HFFc6 (cell line): ENCODE measurements around the gene CCDC12. TPM values are rescaled to one million over a fixed set of nuclear protein-coding genes. Genes with fewer than 3 reads are reported as not detected.

Experiments used
- DNase-seq: peaks from one replicate; pipeline ENCODE4 v3.0.0-alpha.2; 2018
- H3K27ac Mint-ChIP-seq: 2 replicates; pipeline ENCODE4 v1.8.0; 2020; ENCODE audit warnings: mild to moderate bottlenecking, mixed read lengths
- H3K27me3 Mint-ChIP-seq: 2 replicates; pipeline ENCODE4 v1.8.0; 2021; ENCODE audit warnings: mild to moderate bottlenecking, moderate library complexity, mixed read lengths; ENCODE audit not compliant: insufficient read depth
- H3K36me3 Mint-ChIP-seq: 2 replicates; pipeline ENCODE4 v1.8.0; 2021; ENCODE audit warnings: low read depth, mixed read lengths
- H3K4me1 Mint-ChIP-seq: 2 replicates; pipeline ENCODE4 v1.8.0; 2020; ENCODE audit warnings: low read depth, mixed read lengths
- H3K4me3 Mint-ChIP-seq: 2 replicates; pipeline ENCODE4 v1.8.0; 2020; ENCODE audit warnings: mild to moderate bottlenecking, moderate library complexity, mixed read lengths
- H3K9me3 Mint-ChIP-seq: 2 replicates; pipeline ENCODE4 v1.8.0; 2020; ENCODE audit warnings: mild to moderate bottlenecking, mixed read lengths
- total RNA-seq, 6 experiments: library from RNA; stranded (reverse); fragmentation: NEBNext Ultra II Directional; extraction: Animal tissue kit (Norgen Biotek cat#: 25700); gene quantifications; 2 replicates in 1 of 6; 3 replicates in 5 of 6; pipeline ENCODE4 v1.2.3, GENCODE V29; 2021
- TF ChIP-seq, protein P1 (sequence below): fragments of 200-600 bp; sonication (generic); IDR thresholded peaks from 2 replicates; pipeline ENCODE4 v1.5.0; 2021; ENCODE audit warnings: antibody characterized with exemption, mild to moderate bottlenecking

Gene CCDC12
- total RNA-seq, 6 experiments from 2014 or later: 21.3 to 27.9 (median 27.2) TPM

DNA sequence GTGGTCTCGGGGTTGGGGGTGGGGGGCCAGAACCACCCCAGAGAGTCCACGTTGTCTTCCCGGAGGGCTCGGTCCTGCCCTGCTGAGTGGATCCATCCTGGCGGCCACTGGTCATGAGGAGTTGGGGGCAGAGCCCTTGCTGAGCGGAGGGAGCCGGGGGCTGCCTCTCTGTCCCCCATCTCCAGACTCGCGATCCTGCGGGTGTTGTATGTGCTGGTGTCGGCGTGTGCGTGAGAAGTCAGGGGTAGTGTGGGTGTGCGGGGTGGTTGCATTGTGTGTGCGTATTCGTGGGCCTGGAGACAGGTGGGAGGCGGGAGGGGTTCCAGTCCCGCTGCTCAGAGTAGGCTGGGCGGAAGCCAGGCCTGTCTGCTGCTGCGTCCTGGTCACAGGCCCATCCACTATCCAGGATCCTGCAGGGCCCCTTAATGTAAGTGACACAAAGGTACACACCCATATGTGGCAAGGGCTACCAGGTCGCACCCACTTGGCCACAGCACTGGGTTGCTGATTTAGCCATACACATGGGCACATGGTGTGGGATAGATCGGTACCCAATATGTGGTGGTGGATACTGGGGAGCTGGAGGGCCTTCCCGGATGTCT lies 33.7 kb upstream of the CCDC12 start:
- peaks cover 13% of the 10 kb centered on the region for H3K27me3 Mint-ChIP-seq
- no peaks in the 10 kb centered on the region for H3K9me3 Mint-ChIP-seq
- TF ChIP-seq, protein P1, sequence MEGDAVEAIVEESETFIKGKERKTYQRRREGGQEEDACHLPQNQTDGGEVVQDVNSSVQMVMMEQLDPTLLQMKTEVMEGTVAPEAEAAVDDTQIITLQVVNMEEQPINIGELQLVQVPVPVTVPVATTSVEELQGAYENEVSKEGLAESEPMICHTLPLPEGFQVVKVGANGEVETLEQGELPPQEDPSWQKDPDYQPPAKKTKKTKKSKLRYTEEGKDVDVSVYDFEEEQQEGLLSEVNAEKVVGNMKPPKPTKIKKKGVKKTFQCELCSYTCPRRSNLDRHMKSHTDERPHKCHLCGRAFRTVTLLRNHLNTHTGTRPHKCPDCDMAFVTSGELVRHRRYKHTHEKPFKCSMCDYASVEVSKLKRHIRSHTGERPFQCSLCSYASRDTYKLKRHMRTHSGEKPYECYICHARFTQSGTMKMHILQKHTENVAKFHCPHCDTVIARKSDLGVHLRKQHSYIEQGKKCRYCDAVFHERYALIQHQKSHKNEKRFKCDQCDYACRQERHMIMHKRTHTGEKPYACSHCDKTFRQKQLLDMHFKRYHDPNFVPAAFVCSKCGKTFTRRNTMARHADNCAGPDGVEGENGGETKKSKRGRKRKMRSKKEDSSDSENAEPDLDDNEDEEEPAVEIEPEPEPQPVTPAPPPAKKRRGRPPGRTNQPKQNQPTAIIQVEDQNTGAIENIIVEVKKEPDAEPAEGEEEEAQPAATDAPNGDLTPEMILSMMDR: no peak
- peak overlapping the region; percentile 75 for H3K4me3 Mint-ChIP-seq
- peak overlapping the region; percentile 84 for H3K27ac Mint-ChIP-seq
- peaks cover 2% of the 10 kb centered on the region; the same call in 1 of the 2 replicates for H3K4me1 Mint-ChIP-seq
- DNase-seq: no peak
- H3K36me3 Mint-ChIP-seq: peaks cover 10% of the 10 kb centered on the region; the same call in 1 of the 2 replicates

DNA sequence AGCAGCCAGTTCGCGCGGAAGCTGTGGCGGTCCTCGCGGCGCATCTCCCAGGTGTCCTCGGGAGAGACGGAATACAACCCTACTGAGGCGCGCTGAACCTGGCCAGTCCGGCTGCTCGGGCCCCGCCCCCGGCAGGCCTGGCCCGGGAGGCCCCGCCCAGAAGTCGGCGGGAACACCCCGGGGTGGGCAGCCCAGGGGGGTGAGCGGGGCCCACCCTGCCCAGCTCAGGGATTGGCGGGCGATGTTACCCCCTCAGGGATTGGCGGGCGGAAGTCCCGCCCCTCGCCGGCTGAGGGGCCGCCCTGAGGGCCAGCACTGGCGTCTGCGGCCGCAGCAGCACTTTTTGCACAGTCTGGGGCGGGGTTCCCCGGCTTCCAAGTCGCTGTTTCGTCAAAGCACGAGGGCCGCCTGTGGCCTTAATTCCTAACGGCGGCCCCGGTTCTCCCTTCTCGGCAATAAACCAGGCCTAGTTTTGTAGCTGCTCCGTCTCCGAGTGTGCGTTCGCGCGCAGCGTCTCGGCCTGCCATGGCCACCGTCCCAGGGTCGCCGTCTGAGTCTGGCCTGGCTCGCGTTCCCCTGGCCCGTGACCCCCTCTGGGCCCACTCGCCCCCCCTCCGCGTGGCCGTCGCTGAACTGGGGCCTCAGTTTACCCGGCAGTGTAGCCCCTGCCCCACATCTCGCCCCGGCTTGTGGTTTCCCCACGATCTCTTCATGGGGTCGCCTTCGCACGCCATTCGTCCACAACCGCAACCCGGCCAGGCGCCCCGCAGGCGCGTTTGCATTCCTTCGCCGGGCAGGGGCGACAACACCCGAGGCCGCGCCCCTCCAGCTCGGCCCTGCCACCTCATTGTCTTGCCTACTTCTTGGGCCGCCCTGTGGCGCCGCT lies 32.9 kb upstream of the CCDC12 start:
- Mint-ChIP-seq H3K4me1 (no peaks in the 10 kb centered on the region), H3K27ac (peak overlapping the region; percentile 84), H3K9me3 (no peaks in the 10 kb centered on the region), H3K4me3 (peak overlapping the region; percentile 75), H3K27me3 (peaks cover 13% of the 10 kb centered on the region), H3K36me3 (0 out of 2 replicates have a peak, but pooled peaks cover 9% of the 10 kb centered on the region)
- peak; percentile 81 for DNase-seq
- TF ChIP-seq, protein P1: peak; percentile 11; the same call in 1 of the 2 replicates

DNA sequence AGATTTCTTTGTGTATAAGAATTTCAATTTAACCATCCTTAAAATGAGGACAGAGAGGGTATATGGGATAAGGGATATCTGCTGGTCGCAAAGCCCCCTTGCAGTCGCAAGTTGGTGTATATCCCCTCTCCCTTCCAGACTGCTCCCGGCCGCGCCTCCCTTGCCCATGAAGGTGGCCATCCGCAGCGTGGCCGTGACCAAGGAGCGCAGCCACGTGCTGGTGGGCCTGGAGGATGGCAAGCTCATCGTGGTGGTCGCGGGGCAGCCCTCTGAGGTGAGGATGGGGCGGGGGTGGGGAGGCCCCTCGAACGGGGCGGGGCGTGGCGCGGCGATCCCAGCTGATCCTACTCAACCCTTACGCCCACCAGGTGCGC lies 32.3 kb upstream of the CCDC12 start:
- Mint-ChIP-seq H3K36me3 (0 out of 2 replicates have a peak, but pooled peaks cover 3% of the 10 kb centered on the region), H3K9me3 (no peaks in the 10 kb centered on the region), H3K4me3 (peak overlapping the region; percentile 51; the same call in 1 of the 2 replicates), H3K4me1 (no peaks in the 10 kb centered on the region), H3K27me3 (peaks cover 12% of the 10 kb centered on the region), H3K27ac (no peak overlapping the region)
- no peak for DNase-seq
- TF ChIP-seq, protein P1: no peak

DNA sequence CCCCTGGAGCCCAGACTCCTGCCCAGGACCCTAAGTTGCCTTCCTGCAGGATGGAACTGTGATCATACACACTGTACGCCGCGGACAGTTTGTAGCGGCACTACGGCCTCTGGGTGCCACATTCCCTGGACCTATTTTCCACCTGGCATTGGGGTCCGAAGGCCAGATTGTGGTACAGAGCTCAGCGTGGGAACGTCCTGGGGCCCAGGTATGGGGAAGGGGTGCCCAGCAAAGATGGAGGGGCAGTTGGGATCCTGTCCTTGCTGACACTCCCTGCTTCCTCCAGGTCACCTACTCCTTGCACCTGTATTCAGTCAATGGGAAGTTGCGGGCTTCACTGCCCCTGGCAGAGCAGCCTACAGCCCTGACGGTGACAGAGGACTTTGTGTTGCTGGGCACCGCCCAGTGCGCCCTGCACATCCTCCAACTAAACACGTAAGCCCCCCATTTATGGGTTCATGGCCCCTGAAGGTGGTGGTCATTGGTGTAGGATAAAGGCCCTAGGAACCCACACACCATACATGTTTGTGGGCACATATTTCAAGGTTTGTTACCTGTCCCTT lies 31.8 kb upstream of the CCDC12 start:
- Mint-ChIP-seq H3K9me3 (no peaks in the 10 kb centered on the region), H3K4me1 (no peaks in the 10 kb centered on the region), H3K4me3 (peak overlapping the region; percentile 51; the same call in 1 of the 2 replicates), H3K36me3 (no peaks in the 10 kb centered on the region), H3K27me3 (peaks cover 9% of the 10 kb centered on the region), H3K27ac (no peak overlapping the region)
- no peak for DNase-seq
- TF ChIP-seq, protein P1: no peak

DNA sequence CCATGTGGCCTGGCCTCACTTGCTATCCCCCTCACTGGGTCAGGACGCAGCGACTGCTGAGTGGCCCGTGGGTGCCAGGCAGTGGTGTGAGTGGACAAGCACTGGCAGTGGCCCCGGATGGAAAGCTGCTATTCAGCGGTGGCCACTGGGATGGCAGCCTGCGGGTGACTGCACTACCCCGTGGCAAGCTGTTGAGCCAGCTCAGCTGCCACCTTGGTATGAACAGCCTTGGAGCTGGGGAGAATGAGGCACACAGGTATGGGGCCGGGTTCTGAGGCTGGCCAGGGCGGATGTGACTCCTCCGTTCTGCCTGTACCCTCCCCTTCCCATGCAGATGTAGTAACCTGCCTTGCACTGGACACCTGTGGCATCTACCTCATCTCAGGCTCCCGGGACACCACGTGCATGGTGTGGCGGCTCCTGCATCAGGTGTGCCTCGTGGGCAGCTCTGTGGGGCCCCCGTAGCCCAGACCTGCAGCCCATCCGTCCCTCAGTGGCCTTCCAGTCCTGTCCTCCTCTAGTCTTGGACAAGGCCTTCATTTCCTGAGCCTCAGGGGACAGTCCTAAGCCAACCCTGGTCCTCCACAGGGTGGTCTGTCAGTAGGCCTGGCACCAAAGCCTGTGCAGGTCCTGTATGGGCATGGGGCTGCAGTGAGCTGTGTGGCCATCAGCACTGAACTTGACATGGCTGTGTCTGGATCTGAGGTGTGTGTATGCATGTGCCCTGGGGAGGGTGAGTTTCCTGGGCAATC lies 31.1 kb upstream of the CCDC12 start:
- no peak for DNase-seq
- TF ChIP-seq, protein P1: no peak
- H3K27ac Mint-ChIP-seq: no peak overlapping the region
- peaks cover 9% of the 10 kb centered on the region for H3K27me3 Mint-ChIP-seq
- H3K36me3 Mint-ChIP-seq: no peaks in the 10 kb centered on the region
- H3K4me1 Mint-ChIP-seq: no peaks in the 10 kb centered on the region
- no peaks in the 10 kb centered on the region for H3K9me3 Mint-ChIP-seq
- H3K4me3 Mint-ChIP-seq: no peak overlapping the region
